ENCODE measurements around the gene SMIM13. TPM values are rescaled to one million over a fixed set of nuclear protein-coding genes. Genes with fewer than 3 reads are reported as not detected.
A peak's percentile ranks its signal among the peaks of the same experiment; 100 is the strongest.

Gene SMIM13
- total and polyA plus RNA-seq, 8 donors: 1.2 to 15.8 (median 3.0) TPM

- H3K36me3 ChIP-seq: no peaks in the 10 kb centered on the region
- 58 to 74% (median 71%) methylated on average over 2 of the region's 2 CpGs for WGBS, 5 donors
- H3K27ac ChIP-seq: no peak overlapping the region
- no peak overlapping the region for H3K4me3 ChIP-seq
- intact Hi-C loops (cut with DNase I; ENCODE audit: low total_unique reads): no loop called here
- TF ChIP-seq CTCF (IDR thresholded peaks at IDR 0.05) (no peak), EP300 (IDR thresholded peaks at IDR 0.05) (no peak), POLR2A (IDR thresholded peaks at IDR 0.05) (no peak)
- peaks cover 0 to 10% (median 0%) of the 10 kb centered on the region in 4 donors for H3K4me1 ChIP-seq
- no peak for DNase-seq
- peaks cover 0 to 48% (median 10%) of the 10 kb centered on the region in 3 donors for H3K27me3 ChIP-seq
- no peaks in the 10 kb centered on the region for H3K9me3 ChIP-seq
Observed at GRCh38 chr6:11050731-11051130, 42.9 kb upstream of the SMIM13 start.

GRCh38 chr6:11053307-11053706, 40.3 kb upstream of the SMIM13 start:
- DNase-seq: no peak
- TF ChIP-seq EP300 (IDR thresholded peaks at IDR 0.05): no peak
- TF ChIP-seq POLR2AphosphoS5 (IDR thresholded peaks at IDR 0.05): no peak
- no peak for TF ChIP-seq POLR2A (IDR thresholded peaks at IDR 0.05)
- no peak for TF ChIP-seq CTCF (IDR thresholded peaks at IDR 0.05)
- Histone ChIP-seq H3K27me3 (peaks cover 0 to 26% (median 0%) of the 10 kb centered on the region in 3 donors), H3K4me1 (peaks cover 0 to 10% (median 0%) of the 10 kb centered on the region in 4 donors), H3K36me3 (no peaks in the 10 kb centered on the region), H3K4me3 (no peak overlapping the region), H3K9me3 (no peaks in the 10 kb centered on the region), H3K27ac (no peak overlapping the region)
- intact Hi-C loops (cut with DNase I; ENCODE audit: low total_unique reads): no loop called here
- WGBS, 5 donors: 62 to 76% (median 69%) methylated on average over 5 of the region's 5 CpGs

GRCh38 chr6:11054722-11055121, 38.9 kb upstream of the SMIM13 start:
- 38 to 66% (median 62%) methylated on average over 1 of the region's 1 CpG for WGBS, 5 donors
- DNase-seq: no peak
- Histone ChIP-seq H3K27me3 (peaks cover 0 to 17% (median 0%) of the 10 kb centered on the region in 3 donors), H3K4me3 (no peak overlapping the region), H3K9me3 (no peaks in the 10 kb centered on the region), H3K36me3 (no peaks in the 10 kb centered on the region), H3K27ac (no peak overlapping the region), H3K4me1 (peaks cover 0 to 10% (median 0%) of the 10 kb centered on the region in 4 donors)
- intact Hi-C loops (cut with DNase I; ENCODE audit: low total_unique reads): no loop called here
- TF ChIP-seq POLR2A (IDR thresholded peaks at IDR 0.05): no peak
- TF ChIP-seq EP300 (IDR thresholded peaks at IDR 0.05): no peak
- no peak for TF ChIP-seq CTCF (IDR thresholded peaks at IDR 0.05)
- no peak for TF ChIP-seq POLR2AphosphoS5 (IDR thresholded peaks at IDR 0.05)

- intact Hi-C loops (cut with DNase I; ENCODE audit: low total_unique reads): no loop called here
Observed at GRCh38 chr6:11055127-11055627, 38.5 kb upstream of the SMIM13 start.

More at GRCh38 chr6:11055127-11055627, 38.5 kb upstream of the SMIM13 start:
- Histone ChIP-seq H3K27ac (no peak overlapping the region), H3K4me1 (peaks cover 0 to 10% (median 0%) of the 10 kb centered on the region in 4 donors), H3K4me3 (no peak overlapping the region), H3K36me3 (no peaks in the 10 kb centered on the region), H3K27me3 (peaks cover 0 to 12% (median 0%) of the 10 kb centered on the region in 3 donors), H3K9me3 (no peaks in the 10 kb centered on the region)
- TF ChIP-seq EP300 (IDR thresholded peaks at IDR 0.05): no peak
- TF ChIP-seq CTCF (IDR thresholded peaks at IDR 0.05): no peak
- TF ChIP-seq POLR2A (IDR thresholded peaks at IDR 0.05): no peak
- TF ChIP-seq POLR2AphosphoS5 (IDR thresholded peaks at IDR 0.05): no peak
- DNase-seq: peak in 1 of 2 donors; percentile 15
- WGBS, 5 donors: 20 to 28% (median 21%) methylated on average over 4 of the region's 4 CpGs
